ENCODE results near the gene GXYLT2.

DNA sequence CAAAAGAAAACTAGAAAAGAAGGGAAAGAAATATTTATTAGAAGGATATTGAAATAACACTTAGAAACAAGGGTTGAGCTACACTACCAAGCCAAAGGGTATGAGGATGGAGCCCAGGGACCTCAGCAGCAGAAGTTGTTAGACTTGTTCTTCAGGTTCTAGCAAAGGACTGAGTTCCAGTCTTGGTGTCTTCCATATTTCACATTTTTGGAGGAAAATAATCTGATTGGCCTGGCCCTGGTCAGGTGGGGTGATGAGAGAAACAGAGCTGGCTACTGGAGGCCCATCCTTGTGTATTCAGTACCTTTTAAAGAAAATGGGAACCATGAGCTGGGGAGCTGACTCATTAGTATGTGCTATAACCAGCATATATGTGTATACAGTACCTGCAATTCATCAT, 137.0 kb downstream of the GXYLT2 start:
- no peak for TF ChIP-seq POLR2A (IDR thresholded peaks at IDR 0.05)
- TF ChIP-seq, protein P1, sequence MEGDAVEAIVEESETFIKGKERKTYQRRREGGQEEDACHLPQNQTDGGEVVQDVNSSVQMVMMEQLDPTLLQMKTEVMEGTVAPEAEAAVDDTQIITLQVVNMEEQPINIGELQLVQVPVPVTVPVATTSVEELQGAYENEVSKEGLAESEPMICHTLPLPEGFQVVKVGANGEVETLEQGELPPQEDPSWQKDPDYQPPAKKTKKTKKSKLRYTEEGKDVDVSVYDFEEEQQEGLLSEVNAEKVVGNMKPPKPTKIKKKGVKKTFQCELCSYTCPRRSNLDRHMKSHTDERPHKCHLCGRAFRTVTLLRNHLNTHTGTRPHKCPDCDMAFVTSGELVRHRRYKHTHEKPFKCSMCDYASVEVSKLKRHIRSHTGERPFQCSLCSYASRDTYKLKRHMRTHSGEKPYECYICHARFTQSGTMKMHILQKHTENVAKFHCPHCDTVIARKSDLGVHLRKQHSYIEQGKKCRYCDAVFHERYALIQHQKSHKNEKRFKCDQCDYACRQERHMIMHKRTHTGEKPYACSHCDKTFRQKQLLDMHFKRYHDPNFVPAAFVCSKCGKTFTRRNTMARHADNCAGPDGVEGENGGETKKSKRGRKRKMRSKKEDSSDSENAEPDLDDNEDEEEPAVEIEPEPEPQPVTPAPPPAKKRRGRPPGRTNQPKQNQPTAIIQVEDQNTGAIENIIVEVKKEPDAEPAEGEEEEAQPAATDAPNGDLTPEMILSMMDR (IDR thresholded peaks at IDR 0.05): no peak
